Fibroblast of lung (primary cell): Measurements from ENCODE around the gene FLNA.

Experiments
- CTCF ChIP-seq, 2 donors: IDR thresholded peaks in 1 of 2; conservative IDR thresholded peaks in 1 of 2; 1 replicate in 1 of 2; 2 replicates in 1 of 2; pipeline ENCODE4 v1.5.1; 2011 to 2012; ENCODE audit warnings: low read length in 2 of 2, control low read depth in 1 of 2, inconsistent platforms in 1 of 2, low read depth in 1 of 2, mild to moderate bottlenecking in 1 of 2
- EZH2 ChIP-seq: IDR thresholded peaks from 2 replicates; pipeline ENCODE4 v1.5.1; 2012; ENCODE audit warnings: low read length, control low read depth, mild to moderate bottlenecking; ENCODE audit errors: missing control alignments

- TF ChIP-seq CTCF (conservative IDR thresholded peaks at IDR 0.05 in 1 of 2, IDR thresholded peaks at IDR 0.05 in 1 of 2; ENCODE audit: low read depth in 1 of 2, low read length in 2 of 2) (no peak), EZH2 (no peak)
These were observed 6.4 kb upstream of the FLNA start for GRCh38 chrX:154380787-154381186.
